Brain microvascular endothelial cell (primary cell): ENCODE measurements around the gene GPAT2.
"Not testable (repeated sequence)": the region's sequence is repeated elsewhere in the genome, so short reads cannot be mapped to it uniquely, and the experiment has no call there.

Experiments
- DNase-seq: peaks from one replicate; pipeline ENCODE4 v3.0.0-alpha.2; 2020
- H3K27ac ChIP-seq: fragments of 250-450 bp; sonication (Bioruptor Pico); 2 replicates; pipeline ENCODE4 v1.5.1; 2020; ENCODE audit warnings: mild to moderate bottlenecking, moderate library complexity
- H3K27me3 ChIP-seq: fragments of 250-450 bp; sonication (Bioruptor Pico); replicated peaks from 2 replicates; pipeline ENCODE4 v1.5.1; 2020; ENCODE audit warnings: mild to moderate bottlenecking
- H3K36me3 ChIP-seq: fragments of 250-450 bp; sonication (Bioruptor Pico); replicated peaks from 2 replicates; pipeline ENCODE4 v1.5.1; 2020; ENCODE audit warnings: mild to moderate bottlenecking
- H3K4me3 ChIP-seq: 2 replicates; pipeline ENCODE4 v1.5.1; 2011; ENCODE audit warnings: low read depth, mild to moderate bottlenecking, control low read depth, low read length, moderate library complexity
- in situ Hi-C: cut with HindIII; loops from 2 replicates; pipeline ENCODE4 v1.10.0; 2017; ENCODE audit warnings: low sequenced_read_pairs, low pct_ligation_motif_present
- TF ChIP-seq, protein P1 (sequence below): IDR thresholded peaks from 2 replicates; pipeline ENCODE4 v1.5.1; 2011; ENCODE audit warnings: low read depth, mild to moderate bottlenecking, moderate library complexity, low read length, control low read depth, inconsistent platforms; ENCODE audit errors: missing control alignments

The GPAT2 gene, protein sequence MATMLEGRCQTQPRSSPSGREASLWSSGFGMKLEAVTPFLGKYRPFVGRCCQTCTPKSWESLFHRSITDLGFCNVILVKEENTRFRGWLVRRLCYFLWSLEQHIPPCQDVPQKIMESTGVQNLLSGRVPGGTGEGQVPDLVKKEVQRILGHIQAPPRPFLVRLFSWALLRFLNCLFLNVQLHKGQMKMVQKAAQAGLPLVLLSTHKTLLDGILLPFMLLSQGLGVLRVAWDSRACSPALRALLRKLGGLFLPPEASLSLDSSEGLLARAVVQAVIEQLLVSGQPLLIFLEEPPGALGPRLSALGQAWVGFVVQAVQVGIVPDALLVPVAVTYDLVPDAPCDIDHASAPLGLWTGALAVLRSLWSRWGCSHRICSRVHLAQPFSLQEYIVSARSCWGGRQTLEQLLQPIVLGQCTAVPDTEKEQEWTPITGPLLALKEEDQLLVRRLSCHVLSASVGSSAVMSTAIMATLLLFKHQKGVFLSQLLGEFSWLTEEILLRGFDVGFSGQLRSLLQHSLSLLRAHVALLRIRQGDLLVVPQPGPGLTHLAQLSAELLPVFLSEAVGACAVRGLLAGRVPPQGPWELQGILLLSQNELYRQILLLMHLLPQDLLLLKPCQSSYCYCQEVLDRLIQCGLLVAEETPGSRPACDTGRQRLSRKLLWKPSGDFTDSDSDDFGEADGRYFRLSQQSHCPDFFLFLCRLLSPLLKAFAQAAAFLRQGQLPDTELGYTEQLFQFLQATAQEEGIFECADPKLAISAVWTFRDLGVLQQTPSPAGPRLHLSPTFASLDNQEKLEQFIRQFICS

DNA sequence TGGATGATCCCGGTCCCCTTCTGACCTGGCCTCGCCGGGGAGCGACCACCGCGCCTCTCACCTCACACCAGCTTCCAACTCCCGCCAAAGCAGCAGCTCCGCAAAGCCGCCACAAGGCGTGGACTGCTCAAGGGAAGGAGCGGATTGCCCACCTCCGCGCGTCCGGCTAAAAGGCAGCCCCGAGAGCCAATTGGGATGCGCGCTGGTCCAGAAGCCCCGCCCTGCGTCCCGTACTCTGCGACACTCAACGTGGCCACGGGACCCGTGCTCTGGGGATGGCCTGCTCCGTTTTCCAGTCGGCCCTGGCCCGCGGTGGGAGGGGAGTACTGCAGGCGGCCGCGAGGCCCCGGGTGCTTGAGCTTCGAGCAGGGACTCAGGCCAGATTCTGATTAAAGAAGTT lies at the start of gene GPAT2:
TSS of gene GPAT2 (minus strand) at position 125 of the 400 bp plus-strand sequence. CDS start 2,557 bp downstream, outside the sequence.
- H3K4me3 ChIP-seq, H3K27me3 ChIP-seq, in situ Hi-C loops, H3K27ac ChIP-seq, H3K36me3 ChIP-seq, DNase-seq: not testable (repeated sequence)

- DNase-seq, result no peak
- H3K4me3 ChIP-seq, result no peak overlapping the region
- no peaks in the 10 kb centered on the region for H3K36me3 ChIP-seq
- in situ Hi-C loops, result no loop called here
- no peaks in the 10 kb centered on the region for H3K27me3 ChIP-seq
- TF ChIP-seq, protein P1, sequence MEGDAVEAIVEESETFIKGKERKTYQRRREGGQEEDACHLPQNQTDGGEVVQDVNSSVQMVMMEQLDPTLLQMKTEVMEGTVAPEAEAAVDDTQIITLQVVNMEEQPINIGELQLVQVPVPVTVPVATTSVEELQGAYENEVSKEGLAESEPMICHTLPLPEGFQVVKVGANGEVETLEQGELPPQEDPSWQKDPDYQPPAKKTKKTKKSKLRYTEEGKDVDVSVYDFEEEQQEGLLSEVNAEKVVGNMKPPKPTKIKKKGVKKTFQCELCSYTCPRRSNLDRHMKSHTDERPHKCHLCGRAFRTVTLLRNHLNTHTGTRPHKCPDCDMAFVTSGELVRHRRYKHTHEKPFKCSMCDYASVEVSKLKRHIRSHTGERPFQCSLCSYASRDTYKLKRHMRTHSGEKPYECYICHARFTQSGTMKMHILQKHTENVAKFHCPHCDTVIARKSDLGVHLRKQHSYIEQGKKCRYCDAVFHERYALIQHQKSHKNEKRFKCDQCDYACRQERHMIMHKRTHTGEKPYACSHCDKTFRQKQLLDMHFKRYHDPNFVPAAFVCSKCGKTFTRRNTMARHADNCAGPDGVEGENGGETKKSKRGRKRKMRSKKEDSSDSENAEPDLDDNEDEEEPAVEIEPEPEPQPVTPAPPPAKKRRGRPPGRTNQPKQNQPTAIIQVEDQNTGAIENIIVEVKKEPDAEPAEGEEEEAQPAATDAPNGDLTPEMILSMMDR, result no peak
- H3K27ac ChIP-seq, result no peak overlapping the region
Measured at GRCh38 chr2:96083989-96084857, 49.5 kb upstream of the GPAT2 start.

- Histone ChIP-seq H3K36me3 (no peaks in the 10 kb centered on the region), H3K27me3 (no peaks in the 10 kb centered on the region), H3K27ac (no peak overlapping the region), H3K4me3 (no peak overlapping the region)
- DNase-seq, result no peak
- in situ Hi-C loops, result no loop called here
- TF ChIP-seq, protein P1, result no peak
Measured at GRCh38 chr2:96083064-96083939, 48.6 kb upstream of the GPAT2 start.

- no peak overlapping the region for H3K4me3 ChIP-seq
- in situ Hi-C loops, result no loop called here
- H3K27ac ChIP-seq, result no peak overlapping the region
- no peaks in the 10 kb centered on the region for H3K36me3 ChIP-seq
- no peaks in the 10 kb centered on the region for H3K27me3 ChIP-seq
- no peak for DNase-seq
- TF ChIP-seq, protein P1, result no peak
Measured at GRCh38 chr2:96082211-96083063, 47.7 kb upstream of the GPAT2 start.

- Histone ChIP-seq H3K36me3 (no peaks in the 10 kb centered on the region), H3K27ac (no peak overlapping the region), H3K27me3 (no peaks in the 10 kb centered on the region), H3K4me3 (no peak overlapping the region)
- TF ChIP-seq, protein P1, result no peak
- in situ Hi-C loops, result no loop called here
- DNase-seq, result no peak
Measured at GRCh38 chr2:96081042-96081441, 46.3 kb upstream of the GPAT2 start.
